VCaP (cell line): ENCODE measurements around the gene TEKT3.

Experiments used
- H3K27ac ChIP-seq: fragments of 450-650 bp; 2 replicates; pipeline ENCODE4 v1.5.1; 2017
- TF ChIP-seq, protein P1 (sequence below): fragments of 450-650 bp; conservative IDR thresholded peaks from 2 replicates; pipeline ENCODE4 v1.5.1; 2017; ENCODE audit warnings: mild to moderate bottlenecking, moderate library complexity

The TEKT3 gene

DNA sequence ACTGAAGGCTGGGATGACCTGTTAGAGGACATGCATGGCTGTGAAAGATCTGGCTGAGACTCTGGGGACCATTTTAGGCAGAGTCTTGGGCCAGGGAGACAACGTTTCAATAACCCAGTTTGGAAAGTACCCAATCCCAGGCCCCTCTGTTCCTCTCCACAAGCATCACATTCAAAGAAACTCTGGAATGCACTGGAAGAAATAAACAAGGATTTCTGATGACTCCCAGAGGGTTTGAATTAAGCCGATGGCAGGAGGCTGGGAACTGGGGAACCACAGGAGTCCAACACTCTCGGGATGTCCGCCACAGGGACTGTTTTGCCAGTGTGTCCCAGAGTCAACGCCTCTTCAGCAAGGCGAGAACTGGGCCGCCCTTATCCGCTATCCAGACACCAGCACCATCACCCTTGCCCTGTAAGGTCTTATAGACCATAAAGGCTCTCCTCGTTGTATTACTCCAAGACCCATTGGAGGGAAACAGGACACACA is 79.6 kb downstream of the TEKT3 start:
- no peak overlapping the region for H3K27ac ChIP-seq
- TF ChIP-seq, protein P1, sequence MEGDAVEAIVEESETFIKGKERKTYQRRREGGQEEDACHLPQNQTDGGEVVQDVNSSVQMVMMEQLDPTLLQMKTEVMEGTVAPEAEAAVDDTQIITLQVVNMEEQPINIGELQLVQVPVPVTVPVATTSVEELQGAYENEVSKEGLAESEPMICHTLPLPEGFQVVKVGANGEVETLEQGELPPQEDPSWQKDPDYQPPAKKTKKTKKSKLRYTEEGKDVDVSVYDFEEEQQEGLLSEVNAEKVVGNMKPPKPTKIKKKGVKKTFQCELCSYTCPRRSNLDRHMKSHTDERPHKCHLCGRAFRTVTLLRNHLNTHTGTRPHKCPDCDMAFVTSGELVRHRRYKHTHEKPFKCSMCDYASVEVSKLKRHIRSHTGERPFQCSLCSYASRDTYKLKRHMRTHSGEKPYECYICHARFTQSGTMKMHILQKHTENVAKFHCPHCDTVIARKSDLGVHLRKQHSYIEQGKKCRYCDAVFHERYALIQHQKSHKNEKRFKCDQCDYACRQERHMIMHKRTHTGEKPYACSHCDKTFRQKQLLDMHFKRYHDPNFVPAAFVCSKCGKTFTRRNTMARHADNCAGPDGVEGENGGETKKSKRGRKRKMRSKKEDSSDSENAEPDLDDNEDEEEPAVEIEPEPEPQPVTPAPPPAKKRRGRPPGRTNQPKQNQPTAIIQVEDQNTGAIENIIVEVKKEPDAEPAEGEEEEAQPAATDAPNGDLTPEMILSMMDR: no peak

DNA sequence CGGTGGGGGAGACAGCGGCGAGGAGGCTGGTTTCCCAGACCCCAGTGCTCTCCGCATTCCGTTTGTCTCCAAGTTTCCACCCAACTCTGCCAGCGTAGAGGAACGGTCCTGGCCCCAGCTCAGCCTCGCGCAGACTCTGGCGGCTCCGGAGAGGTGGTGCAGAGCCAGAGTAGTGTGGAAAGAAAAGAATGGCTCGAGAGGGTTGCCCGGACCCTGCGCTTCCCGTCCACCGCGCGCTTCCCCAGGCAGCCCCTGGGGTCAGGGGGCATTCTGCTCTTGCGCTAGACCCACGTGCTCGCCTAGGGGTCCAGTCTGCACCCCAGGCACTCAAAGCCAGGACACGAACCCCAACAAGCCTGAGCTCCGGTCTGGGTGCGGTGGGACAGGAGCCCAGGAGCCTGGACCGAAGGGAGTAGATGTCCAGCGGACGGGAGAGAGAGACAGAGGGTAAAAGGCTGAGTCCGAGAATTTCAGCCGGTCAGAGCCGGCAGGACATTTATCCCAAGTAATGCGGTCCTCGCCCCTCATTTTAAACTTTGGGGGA is 80.1 kb downstream of the TEKT3 start:
- H3K27ac ChIP-seq: no peak overlapping the region
- TF ChIP-seq, protein P1: no peak

DNA sequence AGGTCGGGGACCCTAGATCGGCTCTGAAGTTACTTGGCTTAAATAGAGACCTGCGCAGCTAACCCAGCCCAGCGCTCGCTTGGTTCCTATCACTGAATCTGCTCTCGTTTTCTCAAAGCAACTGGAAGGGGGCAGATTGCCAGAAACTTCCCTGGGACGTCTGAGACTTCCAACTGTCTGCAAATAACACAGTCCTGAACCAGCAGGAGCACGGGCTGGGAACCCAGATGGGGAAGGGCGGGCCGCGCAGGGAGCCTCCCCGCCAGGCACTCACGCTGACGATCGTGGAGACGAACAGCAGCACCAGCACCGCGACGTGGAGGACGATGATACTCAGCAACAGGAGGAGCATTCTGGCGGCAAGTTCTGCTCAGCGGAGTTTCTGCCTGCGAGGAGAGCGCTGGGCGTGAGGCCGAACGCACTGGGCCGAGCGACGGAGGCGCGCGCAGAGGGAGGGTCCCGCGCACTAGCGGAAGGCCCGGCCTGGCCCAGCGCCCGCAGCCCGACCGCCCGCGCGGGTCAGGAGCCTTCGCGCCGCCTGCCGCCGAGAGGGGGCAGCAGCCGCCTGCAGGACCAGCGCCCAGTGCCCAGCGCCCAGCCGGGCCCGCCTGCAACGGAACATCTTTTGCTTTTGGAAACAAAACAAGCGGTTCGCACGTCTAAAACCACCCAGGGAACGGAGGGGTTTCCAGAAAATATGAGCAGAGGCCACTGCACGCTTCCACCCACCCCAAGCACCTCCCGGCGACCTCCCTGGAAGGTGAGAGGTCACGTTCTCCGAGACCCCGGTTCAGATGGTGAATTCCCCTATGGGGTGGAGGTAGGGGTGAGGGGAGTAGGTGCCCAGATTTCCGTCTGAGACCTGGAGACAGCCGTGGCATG is 80.8 kb downstream of the TEKT3 start:
- H3K27ac ChIP-seq: peak overlapping the region; percentile 59
- TF ChIP-seq, protein P1: peak; percentile 95

DNA sequence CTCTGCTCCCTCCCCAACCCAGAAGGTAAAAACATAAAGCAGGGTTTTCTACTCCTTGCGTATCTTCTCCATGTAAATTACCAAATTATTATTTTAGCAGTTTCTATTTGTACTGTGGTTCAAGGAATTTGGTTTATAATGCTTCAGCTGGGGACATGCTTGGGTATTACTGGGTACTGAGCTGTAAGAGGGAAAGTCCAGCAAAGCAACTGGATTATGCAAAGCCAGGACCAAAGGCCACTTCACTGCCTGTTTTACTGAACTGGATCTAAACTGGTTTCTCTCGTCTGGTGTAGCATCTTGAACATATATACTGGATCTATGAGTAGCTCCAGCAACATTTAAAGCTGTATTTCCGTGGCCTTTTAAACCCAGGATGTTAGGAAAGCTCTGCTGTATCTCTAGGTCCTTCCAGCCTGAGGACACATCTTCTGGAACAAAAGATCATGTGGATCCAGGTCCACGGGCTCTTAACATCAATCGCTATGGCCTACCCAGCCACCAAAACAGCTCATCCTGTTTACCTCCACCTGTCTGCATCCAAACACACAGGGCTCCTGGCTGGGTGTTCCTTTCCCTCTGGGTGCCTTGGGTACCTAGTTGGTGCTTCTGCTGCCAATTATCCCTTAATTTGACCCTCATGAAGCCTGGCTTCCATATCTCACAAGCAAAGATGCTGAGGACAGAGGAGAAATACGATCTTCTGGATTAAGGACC is 83.4 kb downstream of the TEKT3 start:
- TF ChIP-seq, protein P1: no peak

DNA sequence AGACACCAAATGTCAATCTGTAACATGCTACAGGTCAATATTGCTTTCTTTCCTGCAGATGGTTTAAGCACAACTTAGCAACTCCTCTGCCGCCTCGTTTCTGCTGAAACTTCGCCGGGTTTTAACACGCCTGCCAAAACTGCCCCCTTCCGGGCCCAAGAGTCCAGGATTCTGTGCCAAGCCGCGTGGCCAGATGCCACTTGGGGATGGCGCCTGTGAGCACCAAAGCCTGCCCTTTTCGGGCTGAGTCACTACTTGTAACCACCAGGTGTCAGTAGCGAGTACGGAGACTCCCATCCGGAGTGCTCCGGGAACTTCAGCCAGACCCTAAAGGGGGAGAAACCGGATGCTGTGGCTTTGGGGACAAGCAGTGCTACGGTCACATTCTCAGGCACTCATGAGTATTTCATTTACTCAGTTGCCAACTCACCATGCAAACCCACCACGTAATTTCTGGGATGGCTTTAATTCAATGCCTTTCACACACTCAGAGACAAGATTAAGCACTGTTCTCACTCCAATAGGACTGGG is 84.1 kb downstream of the TEKT3 start:
- TF ChIP-seq, protein P1: peak; percentile 87
- H3K27ac ChIP-seq: no peak overlapping the region

More for the DNA sequence above, 83.4 kb downstream of the TEKT3 start:
- no peak overlapping the region for H3K27ac ChIP-seq

- H3K27ac ChIP-seq: no peak overlapping the region
- TF ChIP-seq, protein P1: no peak
These were observed 84.7 kb downstream of the TEKT3 start for GRCh38 chr17:15256689-15257088.
